ENCODE measurements around the gene TUBB6. TPM values are rescaled to one million over a fixed set of nuclear protein-coding genes. Genes with fewer than 3 reads are reported as not detected.

Gene TUBB6
- total and polyA plus RNA-seq, 2 experiments from 2014 or later: 148 to 329 TPM

DNA sequence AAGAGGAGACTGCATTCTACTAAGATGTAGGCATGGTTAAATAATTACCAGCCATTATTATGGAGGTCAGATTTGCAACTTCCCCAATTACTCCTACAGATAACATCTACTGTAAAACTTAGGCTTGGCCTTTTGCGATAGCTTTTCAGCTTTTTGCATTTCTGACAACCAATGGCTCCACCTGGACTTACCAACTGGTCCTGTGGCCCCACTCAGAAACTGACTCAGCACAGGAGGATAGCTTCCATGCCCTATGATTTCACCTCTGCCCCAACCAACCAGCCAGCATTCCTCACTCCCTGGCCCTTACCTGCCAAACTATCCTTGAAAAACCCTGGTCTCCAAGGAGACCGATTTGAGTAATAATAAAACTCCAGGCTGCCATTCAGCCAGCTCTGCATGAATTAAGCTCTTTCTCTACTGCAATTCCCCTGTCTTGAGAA, 28.2 kb downstream of the TUBB6 start:
- peaks cover 25% of the 10 kb centered on the region for H3F3A ChIP-seq (replicated peaks; ENCODE audit: low read depth)
- ATAC-seq: peak; percentile 83
- peaks cover 49% of the 10 kb centered on the region for H3K4me1 ChIP-seq (ENCODE audit: insufficient read depth)
- no peak overlapping the region for H2AFZ ChIP-seq
- peak; percentile 95 for DNase-seq (ENCODE audit: low spot score)
- peaks cover 3% of the 10 kb centered on the region; the same call in 1 of the 2 replicates for H3K79me2 ChIP-seq (replicated peaks; ENCODE audit: insufficient read depth)
- no peaks in the 10 kb centered on the region; the same call in 1 of the 2 replicates for H3K36me3 ChIP-seq (ENCODE audit: insufficient read depth)
- no peaks in the 10 kb centered on the region for H3K27me3 ChIP-seq (ENCODE audit: insufficient read depth)
- H3K4me1 Mint-ChIP-seq: peaks cover 51% of the 10 kb centered on the region
- TF ChIP-seq ZNF462 (CRISPR knock-in tag; IDR thresholded peaks at IDR 0.05) (no peak), NANOG (IDR thresholded peaks at IDR 0.05; ENCODE audit: borderline replicate concordance) (peak; percentile 28; the same call in 1 of the 2 replicates)
- peak overlapping the region; percentile 30 for H3K4me3 Mint-ChIP-seq
- no peaks in the 10 kb centered on the region for H4K20me1 ChIP-seq (replicated peaks; ENCODE audit: insufficient read depth)
- no peaks in the 10 kb centered on the region; the same call in 2 of the 3 replicates for H3K9me3 Mint-ChIP-seq
- H3K27me3 Mint-ChIP-seq (ENCODE audit: insufficient read depth, low read depth, poor library complexity): peaks cover 19% of the 10 kb centered on the region
- peak overlapping the region; percentile 92 for H3K27ac Mint-ChIP-seq
- peaks cover 55% of the 10 kb centered on the region for H3K36me3 Mint-ChIP-seq (ENCODE audit: low read depth)
- H3K4me2 ChIP-seq: peak overlapping the region; percentile 75
- H3K9me2 ChIP-seq (ENCODE audit: insufficient read depth): no peaks in the 10 kb centered on the region
- peak overlapping the region; percentile 37; the same call in 1 of the 2 replicates for H3K4me3 ChIP-seq
- peak overlapping the region; percentile 93 for H3K27ac ChIP-seq (ENCODE audit: low read depth)

GRCh38 chr18:12336887-12337286, 28.8 kb downstream of the TUBB6 start:
- Histone ChIP-seq H3K27ac (ENCODE audit: low read depth) (peak overlapping the region; percentile 93), H3K4me1 (ENCODE audit: insufficient read depth) (peaks cover 49% of the 10 kb centered on the region), H3K79me2 (replicated peaks; ENCODE audit: insufficient read depth) (peaks cover 3% of the 10 kb centered on the region; the same call in 1 of the 2 replicates), H3K36me3 (ENCODE audit: insufficient read depth) (no peaks in the 10 kb centered on the region; the same call in 1 of the 2 replicates), H3K9me2 (ENCODE audit: insufficient read depth) (no peaks in the 10 kb centered on the region), H3K27me3 (ENCODE audit: insufficient read depth) (no peaks in the 10 kb centered on the region), H3K4me3 (peak overlapping the region; percentile 29), H4K20me1 (replicated peaks; ENCODE audit: insufficient read depth) (no peaks in the 10 kb centered on the region), H2AFZ (no peak overlapping the region), H3F3A (replicated peaks; ENCODE audit: low read depth) (peaks cover 25% of the 10 kb centered on the region), H3K4me2 (peak overlapping the region; percentile 33)
- Mint-ChIP-seq H3K9me3 (no peaks in the 10 kb centered on the region; the same call in 2 of the 3 replicates), H3K4me1 (peaks cover 51% of the 10 kb centered on the region), H3K36me3 (ENCODE audit: low read depth) (peaks cover 58% of the 10 kb centered on the region), H3K27ac (peak overlapping the region; percentile 93), H3K4me3 (peak overlapping the region; percentile 54), H3K27me3 (ENCODE audit: insufficient read depth, low read depth, poor library complexity) (peaks cover 19% of the 10 kb centered on the region)
- ATAC-seq: peak; percentile 20
- peak; percentile 57 for DNase-seq (ENCODE audit: low spot score)
- TF ChIP-seq, protein P1, sequence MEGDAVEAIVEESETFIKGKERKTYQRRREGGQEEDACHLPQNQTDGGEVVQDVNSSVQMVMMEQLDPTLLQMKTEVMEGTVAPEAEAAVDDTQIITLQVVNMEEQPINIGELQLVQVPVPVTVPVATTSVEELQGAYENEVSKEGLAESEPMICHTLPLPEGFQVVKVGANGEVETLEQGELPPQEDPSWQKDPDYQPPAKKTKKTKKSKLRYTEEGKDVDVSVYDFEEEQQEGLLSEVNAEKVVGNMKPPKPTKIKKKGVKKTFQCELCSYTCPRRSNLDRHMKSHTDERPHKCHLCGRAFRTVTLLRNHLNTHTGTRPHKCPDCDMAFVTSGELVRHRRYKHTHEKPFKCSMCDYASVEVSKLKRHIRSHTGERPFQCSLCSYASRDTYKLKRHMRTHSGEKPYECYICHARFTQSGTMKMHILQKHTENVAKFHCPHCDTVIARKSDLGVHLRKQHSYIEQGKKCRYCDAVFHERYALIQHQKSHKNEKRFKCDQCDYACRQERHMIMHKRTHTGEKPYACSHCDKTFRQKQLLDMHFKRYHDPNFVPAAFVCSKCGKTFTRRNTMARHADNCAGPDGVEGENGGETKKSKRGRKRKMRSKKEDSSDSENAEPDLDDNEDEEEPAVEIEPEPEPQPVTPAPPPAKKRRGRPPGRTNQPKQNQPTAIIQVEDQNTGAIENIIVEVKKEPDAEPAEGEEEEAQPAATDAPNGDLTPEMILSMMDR (conservative IDR thresholded peaks at IDR 0.05; ENCODE audit: low read depth in 2 of 2): no peak
- no peak for TF ChIP-seq ZNF462 (CRISPR knock-in tag; IDR thresholded peaks at IDR 0.05)
